OCI-LY7 (cell line): ENCODE results near the gene RNU5D-1. TPM values are rescaled to one million over a fixed set of nuclear protein-coding genes. Genes with fewer than 3 reads are reported as not detected.

Source experiments
- BruUV-seq: library from RNA; stranded (reverse); fragments of 400-500 nt; replicated peaks from 2 replicates; lab custom pipeline; 2021; lab: Mats Ljungman, UMichigan
- CTCF ChIA-PET: fragments of 300-600 bp; sonication (Branson Sonifier 250); formaldehyde crosslinking; loops from one replicate; lab custom pipeline; 2022; ENCODE audit warnings: antibody characterized with exemption; ENCODE audit not compliant: unreplicated experiment; lab: Charles Lee
- POLR2A ChIA-PET: fragments of 300-600 bp; sonication (Branson Sonifier 250); formaldehyde crosslinking; loops from one replicate; lab custom pipeline; 2022; ENCODE audit warnings: antibody characterized with exemption; lab: Charles Lee
- DNase-seq: peaks from one replicate; pipeline ENCODE4 v3.0.0-alpha.2; 2015; ENCODE audit warnings: low spot score
- H2AFZ ChIP-seq: fragments of 200-600 bp; sonication (generic), shearing (Covaris generic); 2 replicates; pipeline ENCODE4 v1.6.1; 2014; ENCODE audit warnings: mild to moderate bottlenecking, antibody characterized with exemption, low read length, moderate library complexity
- H3K27ac ChIP-seq: fragments of 200-600 bp; sonication (generic); 2 replicates; pipeline ENCODE4 v1.5.1; 2014; ENCODE audit warnings: mixed run types, low read depth, mild to moderate bottlenecking, moderate library complexity, low read length, inconsistent platforms; ENCODE audit not compliant: poor library complexity, severe bottlenecking
- H3K36me3 ChIP-seq: fragments of 200-600 bp; sonication (generic); 2 replicates; pipeline ENCODE4 v1.6.1; 2014; ENCODE audit warnings: mild to moderate bottlenecking, antibody characterized with exemption, low read length, moderate library complexity, mixed read lengths; ENCODE audit not compliant: insufficient read depth
- H3K4me1 ChIP-seq: fragments of 200-600 bp; sonication (generic); 2 replicates; pipeline ENCODE4 v1.5.1; 2014; ENCODE audit warnings: mild to moderate bottlenecking, low read length; ENCODE audit not compliant: insufficient read depth, poor library complexity, severe bottlenecking
- H3K4me2 ChIP-seq: fragments of 200-600 bp; sonication (generic); 2 replicates; pipeline ENCODE4 v1.6.1; 2014; ENCODE audit warnings: mild to moderate bottlenecking, low read length
- H3K4me3 ChIP-seq: fragments of 200-600 bp; sonication (generic); 2 replicates; pipeline ENCODE4 v1.5.1; 2014; ENCODE audit warnings: mild to moderate bottlenecking, low read depth, low read length; ENCODE audit not compliant: poor library complexity, severe bottlenecking
- H3K79me2 ChIP-seq: fragments of 200-600 bp; sonication (generic); 2 replicates; pipeline ENCODE4 v1.6.1; 2016; ENCODE audit warnings: low read depth, mild to moderate bottlenecking, low read length, moderate library complexity, mixed read lengths; ENCODE audit not compliant: insufficient read depth
- H3K9me2 ChIP-seq: fragments of 200-600 bp; sonication (generic); 2 replicates; pipeline ENCODE4 v1.6.1; 2016; ENCODE audit warnings: mild to moderate bottlenecking, low read length, mixed read lengths; ENCODE audit not compliant: insufficient read depth
- H3K9me3 ChIP-seq: fragments of 200-600 bp; sonication (generic); 2 replicates; pipeline ENCODE4 v1.6.1; 2014; ENCODE audit warnings: mild to moderate bottlenecking, mixed run types, low read length, mixed read lengths
- H4K20me1 ChIP-seq: fragments of 200-600 bp; sonication (generic); 2 replicates; pipeline ENCODE4 v1.6.1; 2014; ENCODE audit warnings: mild to moderate bottlenecking, antibody characterized with exemption, low read length, moderate library complexity, mixed read lengths; ENCODE audit not compliant: insufficient read depth
- CTCF ChIP-seq: fragments of 200-600 bp; sonication (generic); conservative IDR thresholded peaks from 2 replicates; pipeline ENCODE4 v1.5.1; 2014; ENCODE audit warnings: mild to moderate bottlenecking, antibody characterized with exemption, low read length, moderate library complexity, mixed read lengths
- EZH2phosphoT487 ChIP-seq: fragments of 200-600 bp; sonication (generic); IDR thresholded peaks from 2 replicates; pipeline ENCODE4 v1.6.1; 2018; ENCODE audit warnings: low read depth, borderline replicate concordance, mild to moderate bottlenecking, mixed run types, antibody characterized with exemption, low read length, moderate library complexity, mixed read lengths
- intact Hi-C: fragments of 100-400 bp; cut with micrococcal nuclease; formaldehyde crosslinking; loops from one replicate; pipeline ENCODE4 v1.10.0; 2022; ENCODE audit not compliant: unreplicated experiment
- total RNA-seq, 2 experiments: library from RNA; depleted of rRNA in 1 of 2; stranded (reverse); fragments of >200 nt in 1 of 2; shearing (Covaris generic) in 1 of 2; gene quantifications; 2 replicates each; pipeline ENCODE4 v1.2.3, GENCODE V29; 2014 to 2022

The RNU5D-1 gene
- total RNA-seq, 2 experiments from 2014 or later = not detected

GRCh38 chr1:44705470-44705869 lies 25.5 kb downstream of the RNU5D-1 start:
- H3K9me3 ChIP-seq = no peaks in the 10 kb centered on the region
- no peak overlapping the region for H3K27ac ChIP-seq
- no peaks in the 10 kb centered on the region for H4K20me1 ChIP-seq
- no TSS peak for BruUV-seq
- H3K36me3 ChIP-seq = no peaks in the 10 kb centered on the region; the same call in 1 of the 2 replicates
- peaks cover 19% of the 10 kb centered on the region for H3K4me1 ChIP-seq
- H2AFZ ChIP-seq = no peak overlapping the region
- TF ChIP-seq EZH2phosphoT487 (no peak), CTCF (no peak)
- intact Hi-C loops = no loop called here
- DNase-seq = no peak
- ChIA-PET POLR2A (interaction anchor here (1.3 to 4.0 kb wide), 2 partner anchors 9 to 16 kb away, joined by 5 to 28 read pairs; no protein-coding TSS in a partner anchor), CTCF (no interaction called here)
- H3K79me2 ChIP-seq = no peaks in the 10 kb centered on the region
- H3K4me3 ChIP-seq = no peak overlapping the region
- no peaks in the 10 kb centered on the region for H3K9me2 ChIP-seq
- no peak overlapping the region for H3K4me2 ChIP-seq

GRCh38 chr1:44701141-44701573 lies 29.8 kb downstream of the RNU5D-1 start:
- CTCF ChIA-PET = no interaction called here

More at GRCh38 chr1:44701141-44701573, 29.8 kb downstream of the RNU5D-1 start:
- intact Hi-C loops = no loop called here
- Histone ChIP-seq H3K9me3 (no peaks in the 10 kb centered on the region), H4K20me1 (no peaks in the 10 kb centered on the region), H3K4me1 (peaks cover 25% of the 10 kb centered on the region), H2AFZ (no peak overlapping the region), H3K79me2 (no peaks in the 10 kb centered on the region), H3K4me2 (no peak overlapping the region), H3K27ac (no peak overlapping the region), H3K4me3 (no peak overlapping the region), H3K9me2 (no peaks in the 10 kb centered on the region), H3K36me3 (no peaks in the 10 kb centered on the region)
- TF ChIP-seq CTCF (no peak), EZH2phosphoT487 (no peak)
- no peak for DNase-seq
- no TSS peak for BruUV-seq
- POLR2A ChIA-PET = interaction anchor here (0.7 kb wide), 2 partner anchors 8 to 131 kb away, joined by 3 to 4 read pairs; no protein-coding TSS in a partner anchor
